Measurements from ENCODE around the gene ACTL7B. TPM values are rescaled to one million over a fixed set of nuclear protein-coding genes. Genes with fewer than 3 reads are reported as not detected.

The ACTL7B gene
- total and polyA plus RNA-seq, 2 experiments from 2014 or later = not detected

DNA sequence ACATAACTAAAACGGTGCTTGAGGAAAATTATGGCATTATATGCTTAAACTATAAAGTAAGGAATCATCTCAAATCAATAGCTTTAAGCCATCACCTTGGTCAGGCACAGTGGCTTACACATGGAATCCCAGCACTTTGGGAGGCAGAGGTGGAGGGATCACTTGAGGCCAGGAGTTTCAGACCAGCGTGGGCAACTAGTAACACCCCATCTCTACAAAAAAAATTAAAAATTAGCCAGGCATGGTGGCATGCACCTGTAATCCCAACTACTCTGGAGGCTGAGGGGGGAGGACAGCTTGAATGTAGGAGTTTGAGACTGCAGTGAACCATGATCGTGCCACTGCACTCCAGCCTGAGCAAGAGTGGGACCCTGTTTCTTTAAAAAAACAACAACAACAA lies 28.9 kb upstream of the ACTL7B start:
- no peaks in the 10 kb centered on the region for H3K27me3 ChIP-seq

DNA sequence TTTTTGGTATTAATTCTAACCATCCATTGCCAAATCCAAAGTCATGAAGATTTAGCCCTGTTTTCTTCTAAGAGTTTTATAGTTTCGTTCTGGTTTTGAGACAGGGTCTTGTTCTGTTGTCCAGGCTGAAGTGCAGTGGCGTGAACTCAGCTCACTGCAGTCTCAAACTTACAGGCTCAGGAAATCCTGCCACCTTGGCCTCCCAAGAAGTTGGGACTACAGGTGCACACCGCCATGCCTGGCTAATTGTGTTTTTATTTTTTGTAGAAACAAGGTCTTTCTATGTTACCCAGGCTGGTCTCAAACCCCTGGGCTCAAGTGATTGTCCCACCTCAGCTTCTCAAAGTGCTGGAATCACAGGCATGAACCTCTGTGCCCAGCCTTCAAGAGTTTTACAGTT lies 27.3 kb upstream of the ACTL7B start:
- H3K9me3 ChIP-seq (ENCODE audit: low read depth) = no peaks in the 10 kb centered on the region
- no peak for TF ChIP-seq EZH2 (IDR thresholded peaks at IDR 0.05; ENCODE audit: borderline replicate concordance)
- TF ChIP-seq, protein P1, sequence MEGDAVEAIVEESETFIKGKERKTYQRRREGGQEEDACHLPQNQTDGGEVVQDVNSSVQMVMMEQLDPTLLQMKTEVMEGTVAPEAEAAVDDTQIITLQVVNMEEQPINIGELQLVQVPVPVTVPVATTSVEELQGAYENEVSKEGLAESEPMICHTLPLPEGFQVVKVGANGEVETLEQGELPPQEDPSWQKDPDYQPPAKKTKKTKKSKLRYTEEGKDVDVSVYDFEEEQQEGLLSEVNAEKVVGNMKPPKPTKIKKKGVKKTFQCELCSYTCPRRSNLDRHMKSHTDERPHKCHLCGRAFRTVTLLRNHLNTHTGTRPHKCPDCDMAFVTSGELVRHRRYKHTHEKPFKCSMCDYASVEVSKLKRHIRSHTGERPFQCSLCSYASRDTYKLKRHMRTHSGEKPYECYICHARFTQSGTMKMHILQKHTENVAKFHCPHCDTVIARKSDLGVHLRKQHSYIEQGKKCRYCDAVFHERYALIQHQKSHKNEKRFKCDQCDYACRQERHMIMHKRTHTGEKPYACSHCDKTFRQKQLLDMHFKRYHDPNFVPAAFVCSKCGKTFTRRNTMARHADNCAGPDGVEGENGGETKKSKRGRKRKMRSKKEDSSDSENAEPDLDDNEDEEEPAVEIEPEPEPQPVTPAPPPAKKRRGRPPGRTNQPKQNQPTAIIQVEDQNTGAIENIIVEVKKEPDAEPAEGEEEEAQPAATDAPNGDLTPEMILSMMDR (IDR thresholded peaks at IDR 0.05; ENCODE audit: poor library complexity) = no peak
- TF ChIP-seq EZH2phosphoT487 (IDR thresholded peaks at IDR 0.05; ENCODE audit: low read depth, severe bottlenecking, unreplicated experiment) = no peak
- H3K4me3 ChIP-seq = no peak overlapping the region
- H4K20me1 ChIP-seq (ENCODE audit: insufficient read depth, poor library complexity, severe bottlenecking) = no peaks in the 10 kb centered on the region
- H3K79me2 ChIP-seq = peaks cover 3% of the 10 kb centered on the region
- no peak overlapping the region for H3K4me2 ChIP-seq
- no peak overlapping the region for H2AFZ ChIP-seq
- H3K4me1 ChIP-seq (ENCODE audit: insufficient read depth) = peaks cover 16% of the 10 kb centered on the region
- peaks cover 4% of the 10 kb centered on the region for H3K36me3 ChIP-seq (replicated peaks; ENCODE audit: insufficient read depth, low read depth)
- 98% methylated on average over 3 of the region's 3 CpGs for WGBS (ENCODE audit: low lambda C conversion rate, missing lambda C conversion rate)
- no peaks in the 10 kb centered on the region for H3K27me3 ChIP-seq
- H3K27ac ChIP-seq = peak overlapping the region; percentile 2
- no peaks in the 10 kb centered on the region for H3K9me2 ChIP-seq (replicated peaks; ENCODE audit: insufficient read depth)
- no peak for DNase-seq (ENCODE audit: low spot score)

More for the DNA sequence above, 28.9 kb upstream of the ACTL7B start:
- TF ChIP-seq, protein P1 (IDR thresholded peaks at IDR 0.05; ENCODE audit: poor library complexity) = no peak
- Histone ChIP-seq H3K79me2 (peaks cover 3% of the 10 kb centered on the region), H3K36me3 (replicated peaks; ENCODE audit: insufficient read depth, low read depth) (peaks cover 4% of the 10 kb centered on the region), H3K4me2 (peak overlapping the region; percentile 1), H3K4me1 (ENCODE audit: insufficient read depth) (peaks cover 22% of the 10 kb centered on the region), H2AFZ (no peak overlapping the region), H3K9me3 (ENCODE audit: low read depth) (no peaks in the 10 kb centered on the region), H4K20me1 (ENCODE audit: insufficient read depth, poor library complexity, severe bottlenecking) (no peaks in the 10 kb centered on the region), H3K27ac (peak overlapping the region; percentile 80), H3K9me2 (replicated peaks; ENCODE audit: insufficient read depth) (no peaks in the 10 kb centered on the region), H3K4me3 (no peak overlapping the region)
- no peak for DNase-seq (ENCODE audit: low spot score)
- WGBS (ENCODE audit: low lambda C conversion rate, missing lambda C conversion rate) = 88% methylated on average over 3 of the region's 3 CpGs

DNA sequence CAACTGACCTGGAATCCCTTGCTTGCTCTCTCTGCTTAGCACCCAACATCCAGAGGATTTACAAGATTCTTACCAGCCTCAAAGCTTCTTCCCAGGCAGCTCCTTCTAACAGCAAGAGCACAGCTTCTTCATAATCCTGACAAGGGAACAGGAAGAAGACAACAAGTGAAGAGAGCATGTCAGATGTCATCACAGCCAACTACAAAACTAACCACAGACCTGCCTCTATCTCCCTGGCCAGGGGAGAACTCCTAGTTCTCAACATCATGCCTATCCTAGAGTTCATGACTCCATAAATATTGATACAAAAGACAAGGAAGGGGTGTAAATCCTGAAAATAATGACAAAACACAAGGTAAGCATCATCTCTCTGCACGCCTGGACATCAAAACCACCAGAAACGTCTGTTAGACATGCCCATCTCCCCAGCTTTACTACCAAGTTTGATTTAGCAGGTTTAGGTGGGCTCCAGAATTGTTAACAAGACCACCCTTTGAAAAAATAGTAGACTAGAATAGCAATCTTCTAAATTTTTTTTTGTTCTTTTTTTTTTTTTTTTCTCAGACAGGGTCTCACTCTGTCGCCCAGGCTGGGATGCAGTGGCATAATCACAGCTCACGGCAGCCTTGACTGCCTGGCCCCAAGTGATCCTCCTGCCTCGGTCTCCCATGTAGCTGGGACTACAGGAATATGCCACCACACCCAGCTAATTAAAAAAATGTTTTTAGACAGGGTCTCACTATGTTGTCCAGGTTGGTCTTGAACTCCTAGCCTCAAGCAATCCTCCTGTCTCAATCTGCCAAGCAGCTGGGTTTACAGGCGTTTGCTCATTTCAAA lies 26.5 kb upstream of the ACTL7B start:
- no peaks in the 10 kb centered on the region for H4K20me1 ChIP-seq (ENCODE audit: insufficient read depth, poor library complexity, severe bottlenecking)
- TF ChIP-seq EZH2 (IDR thresholded peaks at IDR 0.05; ENCODE audit: borderline replicate concordance) (no peak), EZH2phosphoT487 (IDR thresholded peaks at IDR 0.05; ENCODE audit: low read depth, severe bottlenecking, unreplicated experiment) (no peak)
- TF ChIP-seq, protein P1 (IDR thresholded peaks at IDR 0.05; ENCODE audit: poor library complexity) = no peak
- H3K9me3 ChIP-seq (ENCODE audit: low read depth) = no peaks in the 10 kb centered on the region
- no peak overlapping the region for H2AFZ ChIP-seq
- H3K79me2 ChIP-seq = peaks cover 3% of the 10 kb centered on the region
- WGBS (ENCODE audit: low lambda C conversion rate, missing lambda C conversion rate) = 98% methylated on average over 6 of the region's 6 CpGs
- peaks cover 4% of the 10 kb centered on the region for H3K36me3 ChIP-seq (replicated peaks; ENCODE audit: insufficient read depth, low read depth)
- no peaks in the 10 kb centered on the region for H3K27me3 ChIP-seq
- DNase-seq (ENCODE audit: low spot score) = no peak
- no peaks in the 10 kb centered on the region for H3K9me2 ChIP-seq (replicated peaks; ENCODE audit: insufficient read depth)
- peaks cover 16% of the 10 kb centered on the region for H3K4me1 ChIP-seq (ENCODE audit: insufficient read depth)
- no peak overlapping the region for H3K27ac ChIP-seq
- H3K4me2 ChIP-seq = no peak overlapping the region
- no peak overlapping the region for H3K4me3 ChIP-seq

Data from hepatocyte (in vitro differentiated cells).